Caco-2 (cell line): Measurements from ENCODE around the gene CACNA1H. TPM values are rescaled to one million over a fixed set of nuclear protein-coding genes. Genes with fewer than 3 reads are reported as not detected.

Source experiments
- Bru-seq: library from RNA; stranded (reverse); fragments of 400-500 nt; gene quantifications from one replicate; lab custom pipeline; 2021; lab: Mats Ljungman, UMichigan
- BruChase-seq, 2 experiments: library from RNA; stranded (reverse); fragments of 400-500 nt; gene quantifications; one replicate each; lab custom pipeline; 2021; lab: Mats Ljungman, UMichigan
- BruUV-seq: library from RNA; stranded (reverse); fragments of 400-500 nt; replicated peaks from 2 replicates; lab custom pipeline; 2021; lab: Mats Ljungman, UMichigan
- CTCF ChIA-PET: fragments of 300-600 bp; sonication (Branson Sonifier 250); formaldehyde crosslinking; loops from one replicate; lab custom pipeline; 2022; ENCODE audit warnings: antibody characterized with exemption; lab: Charles Lee
- POLR2A ChIA-PET: fragments of 300-600 bp; sonication (Branson Sonifier 250); formaldehyde crosslinking; loops from one replicate; lab custom pipeline; 2022; ENCODE audit warnings: antibody characterized with exemption; lab: Charles Lee
- DNase-seq, 2 experiments: peaks; one replicate each; pipeline versions ENCODE4 v3.0.0 to v3.0.0-alpha.2; 2020 to 2022
- H3K27me3 ChIP-seq: replicated peaks from 2 replicates; pipeline ENCODE4 v1.6.0; 2011; ENCODE audit warnings: low read length; ENCODE audit not compliant: control insufficient read depth, insufficient read depth
- H3K36me3 ChIP-seq: 2 replicates; pipeline ENCODE4 v1.5.1; 2011; ENCODE audit warnings: low read length; ENCODE audit not compliant: control insufficient read depth, insufficient read depth
- H3K4me1 ChIP-seq: fragments of 250-450 bp; sonication (Bioruptor Pico); 2 replicates; pipeline ENCODE4 v1.5.1; 2020; ENCODE audit warnings: mild to moderate bottlenecking
- H3K4me3 ChIP-seq: 2 replicates; pipeline ENCODE4 v1.5.1; 2011; ENCODE audit warnings: low read depth, mild to moderate bottlenecking, control low read depth, low read length
- H3K9me3 ChIP-seq: fragments of 250-450 bp; sonication (Bioruptor Pico); 2 replicates; pipeline ENCODE4 v1.5.1; 2020; ENCODE audit warnings: mild to moderate bottlenecking, moderate library complexity
- H3K27ac Mint-ChIP-seq: one replicate; pipeline ENCODE4 v1.8.0; 2022; ENCODE audit warnings: mixed read lengths; ENCODE audit not compliant: unreplicated experiment
- H3K27me3 Mint-ChIP-seq: one replicate; pipeline ENCODE4 v1.8.0; 2022; ENCODE audit warnings: mixed read lengths; ENCODE audit not compliant: insufficient read depth, unreplicated experiment
- H3K36me3 Mint-ChIP-seq: one replicate; pipeline ENCODE4 v1.8.0; 2022; ENCODE audit warnings: mild to moderate bottlenecking, mixed read lengths; ENCODE audit not compliant: insufficient read depth, unreplicated experiment
- H3K4me1 Mint-ChIP-seq: one replicate; pipeline ENCODE4 v1.8.0; 2022; ENCODE audit warnings: low read depth, mixed read lengths; ENCODE audit not compliant: unreplicated experiment
- H3K4me3 Mint-ChIP-seq: one replicate; pipeline ENCODE4 v1.8.0; 2022; ENCODE audit warnings: mild to moderate bottlenecking, moderate library complexity, mixed read lengths; ENCODE audit not compliant: unreplicated experiment
- H3K9me3 Mint-ChIP-seq: one replicate; pipeline ENCODE4 v1.8.0; 2022; ENCODE audit warnings: mixed read lengths; ENCODE audit not compliant: unreplicated experiment
- CTCF ChIP-seq, 2 experiments: fragments of 200-600 bp in 1 of 2; IDR thresholded peaks; 1 replicate in 1 of 2; 2 replicates in 1 of 2; pipeline versions ENCODE4 v1.5.1 to v1.8.0; 2011 to 2022; ENCODE audit warnings: antibody characterized with exemption in 1 of 2, control low read depth in 1 of 2, inconsistent platforms in 1 of 2, low read depth in 1 of 2, low read length in 1 of 2, mild to moderate bottlenecking in 1 of 2, moderate library complexity in 1 of 2; ENCODE audit not compliant: insufficient read depth in 1 of 2, severe bottlenecking in 1 of 2, unreplicated experiment in 1 of 2
- intact Hi-C: fragments of 100-400 bp; cut with micrococcal nuclease; formaldehyde crosslinking; loops from one replicate; pipeline ENCODE4 v1.10.0; 2022; ENCODE audit not compliant: unreplicated experiment
- long read RNA-seq: library from polyadenylated mRNA; stranded (forward); transcript quantifications from one replicate; pipeline ENCODE4 v2.0.0, GENCODE V29; 2022
- total RNA-seq: library from RNA; stranded (reverse); gene quantifications from 2 replicates; pipeline ENCODE4 v1.2.3, GENCODE V29; 2022

The CACNA1H gene
- total RNA-seq: 5.1 and 6.5 TPM in 2 replicates
- Bru-seq, nascent RNA: percentile 33 among the genes with signal in this experiment
- BruChase-seq, experiment 1, labeled RNA remaining after a 2-hour chase: percentile 40 among the genes with signal in this experiment
- percentile 53 among the genes with signal in this experiment for BruChase-seq, experiment 2, labeled RNA remaining after a 6-hour chase
- long read RNA-seq, partial matches to known transcripts: 0 of 1 reads
- long read RNA-seq, other reads (novel, unspliced or antisense): 1 of 1 reads

GRCh38 chr16:1152651-1153259, at the start of gene CACNA1H:
Gene CACNA1H, plus strand, starts transcription at chr16:1153106. Its CDS starts 632 bp downstream, at chr16:1153738.
- no peaks in the 10 kb centered on the region for H3K27me3 Mint-ChIP-seq
- Histone ChIP-seq H3K4me1 (peaks cover 10% of the 10 kb centered on the region), H3K9me3 (no peaks in the 10 kb centered on the region), H3K36me3 (no peaks in the 10 kb centered on the region), H3K27me3 (no peaks in the 10 kb centered on the region), H3K4me3 (peak within 1 kb of the TSS; percentile 50)
- TF ChIP-seq CTCF (IDR thresholded peaks at IDR 0.05; ENCODE audit: insufficient read depth in 1 of 2, low read depth in 1 of 2, low read length in 1 of 2, severe bottlenecking in 1 of 2, unreplicated experiment in 1 of 2): peak; percentile 33 to 43
- no peak within 1 kb of the TSS for H3K27ac Mint-ChIP-seq
- no TSS peak for BruUV-seq
- peak within 1 kb of the TSS; percentile 54 for H3K4me3 Mint-ChIP-seq
- H3K9me3 Mint-ChIP-seq: no peaks in the 10 kb centered on the region
- H3K36me3 Mint-ChIP-seq: peaks cover 8% of the 10 kb centered on the region
- CTCF ChIA-PET: no interaction called here
- intact Hi-C loops: no loop called here
- H3K4me1 Mint-ChIP-seq: no peaks in the 10 kb centered on the region
- DNase-seq: peak in 1 of 2 experiments; percentile 44
- POLR2A ChIA-PET: no interaction called here

GRCh38 chr16:1103636-1103980, 49.3 kb upstream of the CACNA1H start:
- intact Hi-C loops: loop anchor here (1.0 kb wide), 1 partner anchor 46 kb away; no protein-coding TSS in a partner anchor
- CTCF ChIA-PET: interaction anchor here (0.9 to 1.2 kb wide), 2 partner anchors 39 to 135 kb away, joined by 3 to 6 read pairs; no protein-coding TSS in a partner anchor
- H3K4me1 Mint-ChIP-seq: no peaks in the 10 kb centered on the region
- no peaks in the 10 kb centered on the region for H3K36me3 ChIP-seq
- no peak overlapping the region for H3K27ac Mint-ChIP-seq
- no peak overlapping the region for H3K4me3 Mint-ChIP-seq
- H3K4me1 ChIP-seq: peaks cover 13% of the 10 kb centered on the region
- peak overlapping the region; percentile 48 for H3K4me3 ChIP-seq
- H3K9me3 ChIP-seq: no peaks in the 10 kb centered on the region
- no peak for DNase-seq
- no peaks in the 10 kb centered on the region for H3K36me3 Mint-ChIP-seq
- POLR2A ChIA-PET: no interaction called here
- H3K9me3 Mint-ChIP-seq: no peaks in the 10 kb centered on the region
- no TSS peak for BruUV-seq
- no peaks in the 10 kb centered on the region; the same call in 1 of the 2 replicates for H3K27me3 ChIP-seq
- peaks cover 3% of the 10 kb centered on the region for H3K27me3 Mint-ChIP-seq
- no peak for TF ChIP-seq CTCF (IDR thresholded peaks at IDR 0.05; ENCODE audit: insufficient read depth in 1 of 2, low read depth in 1 of 2, low read length in 1 of 2, severe bottlenecking in 1 of 2, unreplicated experiment in 1 of 2)

- no peaks in the 10 kb centered on the region for H3K4me1 Mint-ChIP-seq
- intact Hi-C loops: no loop called here
These were observed 46.9 kb upstream of the CACNA1H start for GRCh38 chr16:1105888-1106620.

More at GRCh38 chr16:1105888-1106620, 46.9 kb upstream of the CACNA1H start:
- no TSS peak for BruUV-seq
- POLR2A ChIA-PET: interaction anchor here (0.6 kb wide), 1 partner anchor 722 kb away, joined by 4 read pairs; no protein-coding TSS in a partner anchor
- peak; percentile 72 to 92 for TF ChIP-seq CTCF (IDR thresholded peaks at IDR 0.05; ENCODE audit: insufficient read depth in 1 of 2, low read depth in 1 of 2, low read length in 1 of 2, severe bottlenecking in 1 of 2, unreplicated experiment in 1 of 2)
- H3K27me3 Mint-ChIP-seq: peaks cover 6% of the 10 kb centered on the region
- H3K27me3 ChIP-seq: no peaks in the 10 kb centered on the region; the same call in 1 of the 2 replicates
- peak; percentile 56 to 76 for DNase-seq
- H3K9me3 ChIP-seq: no peaks in the 10 kb centered on the region
- no peaks in the 10 kb centered on the region for H3K36me3 Mint-ChIP-seq
- no peak overlapping the region for H3K4me3 Mint-ChIP-seq
- CTCF ChIA-PET: interaction anchor here (0.5 to 0.6 kb wide), 2 partner anchors 88 to 106 kb away, joined by 3 read pairs; no protein-coding TSS in a partner anchor
- no peaks in the 10 kb centered on the region for H3K36me3 ChIP-seq
- H3K4me3 ChIP-seq: no peak overlapping the region
- H3K9me3 Mint-ChIP-seq: no peaks in the 10 kb centered on the region
- H3K27ac Mint-ChIP-seq: no peak overlapping the region
- H3K4me1 ChIP-seq: peaks cover 7% of the 10 kb centered on the region
